PC-3 (cell line): ENCODE data around the gene OR8D4.

Source experiments
- CTCF ChIP-seq: fragments of 300-600 bp; sonication (generic); conservative IDR thresholded peaks from 2 replicates; pipeline ENCODE4 v1.5.1; 2017; ENCODE audit warnings: antibody characterized with exemption, low read depth, mild to moderate bottlenecking, low read length
- EZH2 ChIP-seq: fragments of 300-600 bp; sonication (generic); IDR thresholded peaks from one replicate; pipeline ENCODE4 v1.6.1; 2017; ENCODE audit warnings: antibody characterized with exemption, mild to moderate bottlenecking, low read length; ENCODE audit not compliant: unreplicated experiment
- EZH2phosphoT487 ChIP-seq: fragments of 300-600 bp; sonication (generic); IDR thresholded peaks from 2 replicates; pipeline ENCODE4 v1.6.1; 2018; ENCODE audit warnings: mild to moderate bottlenecking, antibody characterized with exemption, low read length, borderline replicate concordance

- TF ChIP-seq CTCF (no peak), EZH2 (no peak), EZH2phosphoT487 (no peak)
Measured at GRCh38 chr11:123901867-123902266, at the start of gene OR8D4.
